GM19372 (cell line): ENCODE data around the gene MIB2.

Experiments
- ATAC-seq: cut with Tn5 transposase; IDR thresholded peaks from one replicate; pipeline ENCODE4 v1.9.1; 2021; ENCODE audit warnings: mild to moderate bottlenecking, low read depth, moderate library complexity; ENCODE audit not compliant: unreplicated experiment

MIB2 gene

GRCh38 chr1:1597275-1597930, 17.9 kb upstream of the MIB2 start:
- ATAC-seq, result no peak

- no peak for ATAC-seq
These were observed 17.1 kb upstream of the MIB2 start for GRCh38 chr1:1598051-1598719.

- no peak for ATAC-seq
These were observed 16.6 kb upstream of the MIB2 start for GRCh38 chr1:1598720-1599029.

GRCh38 chr1:1599030-1599934, 16.0 kb upstream of the MIB2 start:
- no peak for ATAC-seq

GRCh38 chr1:1599935-1600860, 15.1 kb upstream of the MIB2 start, which contains the start of gene FNDC10:
FNDC10 (minus strand) TSS chr1:1600135; CDS start chr1:1600015, 120 bp downstream.
- no peak for ATAC-seq

GRCh38 chr1:1600861-1601563, 14.3 kb upstream of the MIB2 start:
- ATAC-seq, result no peak

GRCh38 chr1:1601564-1602303, 13.6 kb upstream of the MIB2 start:
- ATAC-seq, result no peak

- ATAC-seq, result no peak
These were observed 12.9 kb upstream of the MIB2 start for GRCh38 chr1:1602304-1602967.

- ATAC-seq, result no peak
These were observed 12.3 kb upstream of the MIB2 start for GRCh38 chr1:1602968-1603506.

GRCh38 chr1:1603671-1604373, 11.5 kb upstream of the MIB2 start:
- no peak for ATAC-seq

- ATAC-seq, result no peak
These were observed 10.8 kb upstream of the MIB2 start for GRCh38 chr1:1604374-1605033.

GRCh38 chr1:1605034-1605591, 10.2 kb upstream of the MIB2 start:
- no peak for ATAC-seq

- ATAC-seq, result no peak
These were observed 9.6 kb upstream of the MIB2 start for GRCh38 chr1:1605724-1606123.

- ATAC-seq, result no peak
These were observed 9.1 kb upstream of the MIB2 start for GRCh38 chr1:1606232-1606631.

GRCh38 chr1:1609822-1610485, 5.3 kb upstream of the MIB2 start:
- ATAC-seq, result no peak

- no peak for ATAC-seq
These were observed 4.5 kb upstream of the MIB2 start for GRCh38 chr1:1610796-1611195.

GRCh38 chr1:1612104-1612400, 3.2 kb upstream of the MIB2 start:
- no peak for ATAC-seq
